Ovary (tissue), 3 donors: ENCODE data around the gene FARSA.

Source experiments
- CTCF ChIP-seq, 3 donors: fragments of 450-650 bp in 2 of 3; fragments of 200-600 bp in 1 of 3; IDR thresholded peaks; one replicate each; pipeline versions ENCODE4 v1.5.1 to v1.8.0; 2016 to 2022; ENCODE audit warnings: antibody characterized with exemption in 3 of 3, mild to moderate bottlenecking in 1 of 3
- EP300 ChIP-seq: sonication (generic); formaldehyde crosslinking; IDR thresholded peaks from one replicate; pipeline ENCODE4 v1.6.1; 2017; ENCODE audit warnings: antibody characterized with exemption
- POLR2A ChIP-seq: fragments of 450-650 bp; IDR thresholded peaks from one replicate; pipeline ENCODE4 v1.6.1; 2017; ENCODE audit warnings: antibody characterized with exemption, mild to moderate bottlenecking, moderate library complexity
- donor health status: DM: no; HTN: no; CAD: no.

- TF ChIP-seq CTCF (IDR thresholded peaks at IDR 0.05) (no peak), EP300 (no peak), POLR2A (no peak)
These were observed 12.7 kb upstream of the FARSA start for GRCh38 chr19:12946092-12946721.
